Fibroblast of lung (primary cell): ENCODE data around the gene ADRM1.

Experiments
- CTCF ChIP-seq, 2 donors: IDR thresholded peaks in 1 of 2; conservative IDR thresholded peaks in 1 of 2; 1 replicate in 1 of 2; 2 replicates in 1 of 2; pipeline ENCODE4 v1.5.1; 2011 to 2012; ENCODE audit warnings: low read length in 2 of 2, control low read depth in 1 of 2, inconsistent platforms in 1 of 2, low read depth in 1 of 2, mild to moderate bottlenecking in 1 of 2
- EZH2 ChIP-seq: IDR thresholded peaks from 2 replicates; pipeline ENCODE4 v1.5.1; 2012; ENCODE audit warnings: low read length, control low read depth, mild to moderate bottlenecking; ENCODE audit errors: missing control alignments

GRCh38 chr20:62348604-62349003 is 45.8 kb downstream of the ADRM1 start:
- no peak for TF ChIP-seq CTCF (conservative IDR thresholded peaks at IDR 0.05 in 1 of 2, IDR thresholded peaks at IDR 0.05 in 1 of 2; ENCODE audit: low read depth in 1 of 2, low read length in 2 of 2)
- no peak for TF ChIP-seq EZH2
